OCI-LY1 (cell line): ENCODE measurements around the gene DCLK1.
A peak's percentile ranks its signal among the peaks of the same experiment; 100 is the strongest.

Experiments
- H2AFZ ChIP-seq: fragments of 200-600 bp; sonication (generic), shearing (Covaris generic); 2 replicates; pipeline ENCODE4 v1.6.0; 2014; ENCODE audit warnings: antibody characterized with exemption, mild to moderate bottlenecking, low read length
- H3F3A ChIP-seq: fragments of 200-600 bp; sonication (generic), shearing (Covaris generic); 2 replicates; pipeline ENCODE4 v1.6.0; 2014; ENCODE audit warnings: mild to moderate bottlenecking, antibody characterized with exemption, low read length, moderate library complexity; ENCODE audit not compliant: insufficient read depth
- H3K27ac ChIP-seq: fragments of 200-600 bp; sonication (generic); 2 replicates; pipeline ENCODE4 v1.5.1; 2014; ENCODE audit warnings: low read length, mixed run types, mild to moderate bottlenecking, low read depth; ENCODE audit not compliant: poor library complexity, severe bottlenecking
- H3K27me3 ChIP-seq: fragments of 200-600 bp; sonication (generic); 2 replicates; pipeline ENCODE4 v1.6.0; 2014; ENCODE audit warnings: antibody characterized with exemption, mild to moderate bottlenecking, low read length, moderate library complexity; ENCODE audit not compliant: insufficient read depth
- H3K36me3 ChIP-seq: fragments of 200-600 bp; sonication (generic); 2 replicates; pipeline ENCODE4 v1.6.1; 2014; ENCODE audit warnings: mild to moderate bottlenecking, antibody characterized with exemption, low read length, moderate library complexity, mixed read lengths; ENCODE audit not compliant: insufficient read depth
- H3K4me1 ChIP-seq: fragments of 200-600 bp; sonication (generic); 2 replicates; pipeline ENCODE4 v1.5.1; 2014; ENCODE audit warnings: mild to moderate bottlenecking, low read length, moderate library complexity; ENCODE audit not compliant: insufficient read depth, severe bottlenecking
- H3K4me2 ChIP-seq: fragments of 200-600 bp; sonication (generic), shearing (Covaris generic); 2 replicates; pipeline ENCODE4 v1.6.1; 2014; ENCODE audit warnings: low read length
- H3K4me3 ChIP-seq: fragments of 200-600 bp; sonication (generic); 2 replicates; pipeline ENCODE4 v1.5.1; 2014; ENCODE audit warnings: low read length, low read depth, mild to moderate bottlenecking, mixed read lengths; ENCODE audit not compliant: poor library complexity, severe bottlenecking
- H3K79me2 ChIP-seq: fragments of 200-600 bp; shearing (Covaris generic); 2 replicates; pipeline ENCODE4 v1.6.1; 2016; ENCODE audit warnings: mixed run types, low read length, mixed read lengths; ENCODE audit not compliant: insufficient read depth
- H3K9ac ChIP-seq: fragments of 200-600 bp; sonication (generic), shearing (Covaris generic); 2 replicates; pipeline ENCODE4 v1.6.1; 2014; ENCODE audit warnings: mild to moderate bottlenecking, low read length, mixed read lengths
- H3K9me2 ChIP-seq: fragments of 200-600 bp; sonication (generic), shearing (Covaris generic); 2 replicates; pipeline ENCODE4 v1.6.1; 2014; ENCODE audit warnings: low read depth, mild to moderate bottlenecking, low read length, mixed read lengths
- H3K9me3 ChIP-seq: fragments of 200-600 bp; shearing (Covaris generic); 2 replicates; pipeline ENCODE4 v1.6.1; 2014; ENCODE audit warnings: low read length, mixed read lengths
- H4K20me1 ChIP-seq: fragments of 200-600 bp; sonication (generic), shearing (Covaris generic); 2 replicates; pipeline ENCODE4 v1.6.0; 2016; ENCODE audit warnings: mild to moderate bottlenecking, low read length; ENCODE audit not compliant: insufficient read depth
- EZH2 ChIP-seq: fragments of 200-600 bp; sonication (generic), shearing (Covaris generic); IDR thresholded peaks from 2 replicates; pipeline ENCODE4 v1.8.0; 2017; ENCODE audit warnings: borderline replicate concordance, mixed run types, mild to moderate bottlenecking, antibody characterized with exemption, low read length, moderate library complexity, mixed read lengths
- TF ChIP-seq, protein P1 (sequence below): fragments of 200-600 bp; sonication (generic), shearing (Covaris generic); IDR thresholded peaks from 2 replicates; pipeline ENCODE4 v1.5.1; 2017; ENCODE audit warnings: mild to moderate bottlenecking, antibody characterized with exemption, low read length, moderate library complexity, mixed read lengths

DCLK1 gene

GRCh38 chr13:35953537-35954206 is 177.5 kb downstream of the DCLK1 start:
- no peaks in the 10 kb centered on the region for H3F3A ChIP-seq
- H3K4me3 ChIP-seq: no peak overlapping the region
- no peak overlapping the region for H3K4me2 ChIP-seq
- no peak overlapping the region for H2AFZ ChIP-seq
- no peak for TF ChIP-seq EZH2
- TF ChIP-seq, protein P1, sequence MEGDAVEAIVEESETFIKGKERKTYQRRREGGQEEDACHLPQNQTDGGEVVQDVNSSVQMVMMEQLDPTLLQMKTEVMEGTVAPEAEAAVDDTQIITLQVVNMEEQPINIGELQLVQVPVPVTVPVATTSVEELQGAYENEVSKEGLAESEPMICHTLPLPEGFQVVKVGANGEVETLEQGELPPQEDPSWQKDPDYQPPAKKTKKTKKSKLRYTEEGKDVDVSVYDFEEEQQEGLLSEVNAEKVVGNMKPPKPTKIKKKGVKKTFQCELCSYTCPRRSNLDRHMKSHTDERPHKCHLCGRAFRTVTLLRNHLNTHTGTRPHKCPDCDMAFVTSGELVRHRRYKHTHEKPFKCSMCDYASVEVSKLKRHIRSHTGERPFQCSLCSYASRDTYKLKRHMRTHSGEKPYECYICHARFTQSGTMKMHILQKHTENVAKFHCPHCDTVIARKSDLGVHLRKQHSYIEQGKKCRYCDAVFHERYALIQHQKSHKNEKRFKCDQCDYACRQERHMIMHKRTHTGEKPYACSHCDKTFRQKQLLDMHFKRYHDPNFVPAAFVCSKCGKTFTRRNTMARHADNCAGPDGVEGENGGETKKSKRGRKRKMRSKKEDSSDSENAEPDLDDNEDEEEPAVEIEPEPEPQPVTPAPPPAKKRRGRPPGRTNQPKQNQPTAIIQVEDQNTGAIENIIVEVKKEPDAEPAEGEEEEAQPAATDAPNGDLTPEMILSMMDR: peak; percentile 30; the same call in 1 of the 2 replicates
- no peak overlapping the region for H3K9ac ChIP-seq
- H3K36me3 ChIP-seq: no peaks in the 10 kb centered on the region
- H3K9me2 ChIP-seq: no peaks in the 10 kb centered on the region
- H3K27me3 ChIP-seq: no peaks in the 10 kb centered on the region
- H3K79me2 ChIP-seq: no peaks in the 10 kb centered on the region
- no peaks in the 10 kb centered on the region for H4K20me1 ChIP-seq
- H3K4me1 ChIP-seq: no peaks in the 10 kb centered on the region
- H3K27ac ChIP-seq: no peak overlapping the region
- H3K9me3 ChIP-seq: no peaks in the 10 kb centered on the region

DNA sequence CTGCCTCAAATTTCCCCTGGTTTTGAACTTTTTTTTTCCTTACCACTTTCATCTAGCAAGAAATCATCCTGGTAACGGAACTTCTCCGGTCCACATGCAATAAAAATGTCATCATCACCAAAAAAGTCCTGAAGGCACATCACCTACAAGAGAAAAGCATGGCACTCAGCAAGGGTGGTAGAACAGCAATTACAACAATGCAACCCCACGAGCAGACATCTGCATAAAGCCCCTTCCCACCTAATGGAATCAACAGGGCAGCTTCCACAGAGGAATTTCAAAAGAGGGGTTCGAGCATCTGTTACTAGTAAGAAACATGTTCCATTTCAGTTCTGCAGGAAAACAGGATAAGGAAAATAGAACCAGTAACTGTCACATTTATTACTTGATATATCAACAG is 183.9 kb downstream of the DCLK1 start:
- no peaks in the 10 kb centered on the region for H3K36me3 ChIP-seq
- H3K9me3 ChIP-seq: no peaks in the 10 kb centered on the region
- no peaks in the 10 kb centered on the region for H3K9me2 ChIP-seq
- no peak for TF ChIP-seq EZH2
- TF ChIP-seq, protein P1: no peak
- H4K20me1 ChIP-seq: no peaks in the 10 kb centered on the region
- H3K27me3 ChIP-seq: no peaks in the 10 kb centered on the region
- H3K9ac ChIP-seq: no peak overlapping the region
- H3K4me2 ChIP-seq: no peak overlapping the region
- H3K79me2 ChIP-seq: no peaks in the 10 kb centered on the region
- no peaks in the 10 kb centered on the region for H3F3A ChIP-seq
- H3K4me1 ChIP-seq: no peaks in the 10 kb centered on the region
- H3K4me3 ChIP-seq: no peak overlapping the region
- H2AFZ ChIP-seq: no peak overlapping the region
- H3K27ac ChIP-seq: no peak overlapping the region

GRCh38 chr13:35945368-35945767 is 185.8 kb downstream of the DCLK1 start:
- no peaks in the 10 kb centered on the region for H3K9me2 ChIP-seq
- no peaks in the 10 kb centered on the region for H3K4me1 ChIP-seq
- no peak overlapping the region for H3K4me3 ChIP-seq
- no peak overlapping the region for H2AFZ ChIP-seq
- no peak overlapping the region for H3K4me2 ChIP-seq
- no peaks in the 10 kb centered on the region for H4K20me1 ChIP-seq
- no peak for TF ChIP-seq EZH2
- TF ChIP-seq, protein P1: no peak
- no peaks in the 10 kb centered on the region for H3K79me2 ChIP-seq
- no peaks in the 10 kb centered on the region for H3K27me3 ChIP-seq
- no peaks in the 10 kb centered on the region for H3K36me3 ChIP-seq
- H3K27ac ChIP-seq: no peak overlapping the region
- H3K9me3 ChIP-seq: no peaks in the 10 kb centered on the region
- H3F3A ChIP-seq: no peaks in the 10 kb centered on the region
- no peak overlapping the region for H3K9ac ChIP-seq
